ENCODE measurements around the gene SLC7A8.

Gene SLC7A8

GRCh38 chr14:23139874-23140273 is 43.6 kb downstream of the SLC7A8 start:
- no peak for TF ChIP-seq GATA1 (IDR thresholded peaks at IDR 0.05; ENCODE audit: low read depth, low read length)
- no peak for TF ChIP-seq POLR2A (IDR thresholded peaks at IDR 0.05; ENCODE audit: low read length)
- DNase-seq: no peak

- no peak for DNase-seq
- no peak for TF ChIP-seq POLR2A (IDR thresholded peaks at IDR 0.05; ENCODE audit: low read length)
- no peak for TF ChIP-seq GATA1 (IDR thresholded peaks at IDR 0.05; ENCODE audit: low read depth, low read length)
Observed at GRCh38 chr14:23137813-23138535, 45.5 kb downstream of the SLC7A8 start.

GRCh38 chr14:23137192-23137812 is 46.2 kb downstream of the SLC7A8 start:
- TF ChIP-seq POLR2A (IDR thresholded peaks at IDR 0.05; ENCODE audit: low read length): no peak
- TF ChIP-seq GATA1 (IDR thresholded peaks at IDR 0.05; ENCODE audit: low read depth, low read length): no peak
- DNase-seq: no peak

- TF ChIP-seq GATA1 (IDR thresholded peaks at IDR 0.05; ENCODE audit: low read depth, low read length): no peak
- no peak for TF ChIP-seq POLR2A (IDR thresholded peaks at IDR 0.05; ENCODE audit: low read length)
- no peak for DNase-seq
Observed at GRCh38 chr14:23136566-23137133, 46.8 kb downstream of the SLC7A8 start.

GRCh38 chr14:23132970-23133369 is 50.5 kb downstream of the SLC7A8 start:
- no peak for DNase-seq
- TF ChIP-seq POLR2A (IDR thresholded peaks at IDR 0.05; ENCODE audit: low read length) (no peak), GATA1 (IDR thresholded peaks at IDR 0.05; ENCODE audit: low read depth, low read length) (no peak)

- DNase-seq: no peak
- TF ChIP-seq POLR2A (IDR thresholded peaks at IDR 0.05; ENCODE audit: low read length): no peak
- TF ChIP-seq GATA1 (IDR thresholded peaks at IDR 0.05; ENCODE audit: low read depth, low read length): no peak
Observed at GRCh38 chr14:23131482-23131881, 52.0 kb downstream of the SLC7A8 start.

- DNase-seq: no peak
- no peak for TF ChIP-seq POLR2A (IDR thresholded peaks at IDR 0.05; ENCODE audit: low read length)
- TF ChIP-seq GATA1 (IDR thresholded peaks at IDR 0.05; ENCODE audit: low read depth, low read length): no peak
Observed at GRCh38 chr14:23130871-23131270, 52.6 kb downstream of the SLC7A8 start.

GRCh38 chr14:23129759-23130316 is 53.6 kb downstream of the SLC7A8 start:
- no peak for DNase-seq
- TF ChIP-seq POLR2A (IDR thresholded peaks at IDR 0.05; ENCODE audit: low read length) (no peak), GATA1 (IDR thresholded peaks at IDR 0.05; ENCODE audit: low read depth, low read length) (no peak)

GRCh38 chr14:23128969-23129758 is 54.3 kb downstream of the SLC7A8 start:
- no peak for DNase-seq
- TF ChIP-seq GATA1 (IDR thresholded peaks at IDR 0.05; ENCODE audit: low read depth, low read length) (no peak), POLR2A (IDR thresholded peaks at IDR 0.05; ENCODE audit: low read length) (no peak)

- DNase-seq: no peak
- TF ChIP-seq POLR2A (IDR thresholded peaks at IDR 0.05; ENCODE audit: low read length): no peak
- no peak for TF ChIP-seq GATA1 (IDR thresholded peaks at IDR 0.05; ENCODE audit: low read depth, low read length)
Observed at GRCh38 chr14:23127861-23128260, 55.6 kb downstream of the SLC7A8 start.

- no peak for DNase-seq
- no peak for TF ChIP-seq POLR2A (IDR thresholded peaks at IDR 0.05; ENCODE audit: low read length)
- no peak for TF ChIP-seq GATA1 (IDR thresholded peaks at IDR 0.05; ENCODE audit: low read depth, low read length)
Observed at GRCh38 chr14:23126548-23127278, 56.7 kb downstream of the SLC7A8 start.

- TF ChIP-seq POLR2A (IDR thresholded peaks at IDR 0.05; ENCODE audit: low read length) (no peak), GATA1 (IDR thresholded peaks at IDR 0.05; ENCODE audit: low read depth, low read length) (no peak)
- DNase-seq: no peak
Observed at GRCh38 chr14:23125933-23126524, 57.4 kb downstream of the SLC7A8 start.

GRCh38 chr14:23125011-23125410 is 58.4 kb downstream of the SLC7A8 start:
- TF ChIP-seq POLR2A (IDR thresholded peaks at IDR 0.05; ENCODE audit: low read length): no peak
- DNase-seq: no peak
